PC-9 (cell line): ENCODE results near the gene PIK3C2G.
"Not testable (repeated sequence)": the region's sequence is repeated elsewhere in the genome, so short reads cannot be mapped to it uniquely, and the experiment has no call there.

Experiments used
- EZH2 ChIP-seq: fragments of 200-600 bp; sonication (generic); IDR thresholded peaks from 2 replicates; pipeline ENCODE4 v1.8.0; 2017; ENCODE audit warnings: antibody characterized with exemption, low read depth
- TF ChIP-seq, protein P1 (sequence below): fragments of 200-600 bp; sonication (generic); conservative IDR thresholded peaks from 2 replicates; pipeline ENCODE4 v1.6.1; 2017; ENCODE audit warnings: mixed run types, antibody characterized with exemption, mild to moderate bottlenecking, moderate library complexity

- TF ChIP-seq, protein P1, sequence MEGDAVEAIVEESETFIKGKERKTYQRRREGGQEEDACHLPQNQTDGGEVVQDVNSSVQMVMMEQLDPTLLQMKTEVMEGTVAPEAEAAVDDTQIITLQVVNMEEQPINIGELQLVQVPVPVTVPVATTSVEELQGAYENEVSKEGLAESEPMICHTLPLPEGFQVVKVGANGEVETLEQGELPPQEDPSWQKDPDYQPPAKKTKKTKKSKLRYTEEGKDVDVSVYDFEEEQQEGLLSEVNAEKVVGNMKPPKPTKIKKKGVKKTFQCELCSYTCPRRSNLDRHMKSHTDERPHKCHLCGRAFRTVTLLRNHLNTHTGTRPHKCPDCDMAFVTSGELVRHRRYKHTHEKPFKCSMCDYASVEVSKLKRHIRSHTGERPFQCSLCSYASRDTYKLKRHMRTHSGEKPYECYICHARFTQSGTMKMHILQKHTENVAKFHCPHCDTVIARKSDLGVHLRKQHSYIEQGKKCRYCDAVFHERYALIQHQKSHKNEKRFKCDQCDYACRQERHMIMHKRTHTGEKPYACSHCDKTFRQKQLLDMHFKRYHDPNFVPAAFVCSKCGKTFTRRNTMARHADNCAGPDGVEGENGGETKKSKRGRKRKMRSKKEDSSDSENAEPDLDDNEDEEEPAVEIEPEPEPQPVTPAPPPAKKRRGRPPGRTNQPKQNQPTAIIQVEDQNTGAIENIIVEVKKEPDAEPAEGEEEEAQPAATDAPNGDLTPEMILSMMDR, result not testable (repeated sequence)
- TF ChIP-seq EZH2, result not testable (repeated sequence)
Observed at GRCh38 chr12:18693986-18694385, 432.7 kb downstream of the PIK3C2G start.
